Smooth muscle cell (in vitro differentiated cells): ENCODE measurements around the gene PTPRM. TPM values are rescaled to one million over a fixed set of nuclear protein-coding genes. Genes with fewer than 3 reads are reported as not detected.

ENCODE experiments used
- DNase-seq: peaks from one replicate; lab custom pipeline; 2025; ENCODE audit not compliant: unreplicated experiment; lab: John Stamatoyannopoulos, UW
- H2AFZ ChIP-seq: fragments of 200-600 bp; sonication (generic); 2 replicates; pipeline ENCODE4 v1.6.0; 2016; ENCODE audit warnings: antibody characterized with exemption, low read depth, mild to moderate bottlenecking
- H3F3A ChIP-seq: fragments of 200-600 bp; sonication (generic); 2 replicates; pipeline ENCODE4 v1.6.0; 2017; ENCODE audit warnings: antibody characterized with exemption, low read depth
- H3K27ac ChIP-seq: fragments of 200-600 bp; sonication (generic); 2 replicates; pipeline ENCODE4 v1.5.1; 2016; ENCODE audit warnings: low read depth, mild to moderate bottlenecking
- H3K27me3 ChIP-seq: fragments of 200-600 bp; sonication (generic); 2 replicates; pipeline ENCODE4 v1.6.1; 2016; ENCODE audit warnings: low read depth, mild to moderate bottlenecking
- H3K36me3 ChIP-seq: fragments of 200-600 bp; sonication (generic); 2 replicates; pipeline ENCODE4 v1.5.1; 2016; ENCODE audit warnings: low read depth
- H3K4me1 ChIP-seq: fragments of 200-600 bp; sonication (generic); 2 replicates; pipeline ENCODE4 v1.5.1; 2016; ENCODE audit warnings: low read depth
- H3K4me2 ChIP-seq: fragments of 200-600 bp; sonication (generic); 2 replicates; pipeline ENCODE4 v1.6.0; 2016; ENCODE audit warnings: mild to moderate bottlenecking
- H3K4me3 ChIP-seq: fragments of 200-600 bp; sonication (generic); 2 replicates; pipeline ENCODE4 v1.5.1; 2016; ENCODE audit warnings: mild to moderate bottlenecking
- H3K79me2 ChIP-seq: fragments of 200-600 bp; sonication (generic); 2 replicates; pipeline ENCODE4 v1.6.0; 2016; ENCODE audit warnings: low read depth, mild to moderate bottlenecking
- H3K9ac ChIP-seq: fragments of 200-600 bp; sonication (generic); 2 replicates; pipeline ENCODE4 v1.6.0; 2016; ENCODE audit warnings: low read depth
- H3K9me3 ChIP-seq: fragments of 200-600 bp; sonication (generic); replicated peaks from 2 replicates; pipeline ENCODE4 v1.5.1; 2016; ENCODE audit warnings: low read depth
- H4K20me1 ChIP-seq: fragments of 200-600 bp; sonication (generic); 2 replicates; pipeline ENCODE4 v1.6.0; 2016; ENCODE audit warnings: low read depth
- CTCF ChIP-seq: fragments of 200-600 bp; sonication (generic); IDR thresholded peaks from 2 replicates; pipeline ENCODE4 v1.5.1; 2017; ENCODE audit warnings: borderline replicate concordance, mild to moderate bottlenecking, antibody characterized with exemption; ENCODE audit not compliant: insufficient read depth, poor library complexity, severe bottlenecking
- WGBS: methylation state at CpG from one replicate; pipeline ENCODE4 v1.1.7; 2016; ENCODE audit warnings: low lambda C conversion rate; 5-methylcytosine and 5-hydroxymethylcytosine counted together
- polyA plus RNA-seq: library from polyadenylated mRNA; unstranded; fragments of >200 nt; fragmentation: Nextera tagmentation; extraction: Ambion mirVana; gene quantifications from 2 replicates; pipeline ENCODE4 v1.2.1, GENCODE V29; 2016
- total RNA-seq: library from RNA; depleted of rRNA; stranded (reverse); fragments of >200 nt; gene quantifications from 2 replicates; pipeline ENCODE4 v1.2.3, GENCODE V29; 2014

Gene PTPRM
- total and polyA plus RNA-seq, 2 experiments from 2014 or later: 57.5 to 115 TPM

- Histone ChIP-seq H3K4me1 (no peaks in the 10 kb centered on the region), H3K9me3 (no peaks in the 10 kb centered on the region), H4K20me1 (no peaks in the 10 kb centered on the region), H2AFZ (no peak overlapping the region), H3K9ac (no peak overlapping the region), H3K36me3 (no peaks in the 10 kb centered on the region), H3F3A (no peaks in the 10 kb centered on the region), H3K4me2 (no peak overlapping the region), H3K4me3 (no peak overlapping the region), H3K27ac (no peak overlapping the region), H3K27me3 (no peaks in the 10 kb centered on the region), H3K79me2 (no peaks in the 10 kb centered on the region)
- WGBS: 74% methylated on average over 3 of the region's 3 CpGs
- no peak for TF ChIP-seq CTCF
- DNase-seq: no peak
Observed at GRCh38 chr18:8229787-8230186, 662.7 kb downstream of the PTPRM start.

GRCh38 chr18:8231316-8231715 lies 664.2 kb downstream of the PTPRM start:
- H3F3A ChIP-seq: no peaks in the 10 kb centered on the region
- no peaks in the 10 kb centered on the region for H3K36me3 ChIP-seq
- H3K27me3 ChIP-seq: no peaks in the 10 kb centered on the region
- H3K79me2 ChIP-seq: no peaks in the 10 kb centered on the region
- H2AFZ ChIP-seq: no peak overlapping the region
- H3K4me2 ChIP-seq: no peak overlapping the region
- no peaks in the 10 kb centered on the region for H3K4me1 ChIP-seq
- no peak for DNase-seq
- no peaks in the 10 kb centered on the region for H3K9me3 ChIP-seq
- no peak overlapping the region for H3K27ac ChIP-seq
- no peaks in the 10 kb centered on the region for H4K20me1 ChIP-seq
- no peak overlapping the region for H3K9ac ChIP-seq
- H3K4me3 ChIP-seq: no peak overlapping the region
- WGBS: 89% methylated on average over 5 of the region's 5 CpGs
- TF ChIP-seq CTCF: no peak

GRCh38 chr18:8232791-8233190 lies 665.7 kb downstream of the PTPRM start:
- H3K36me3 ChIP-seq: no peaks in the 10 kb centered on the region
- H3K4me1 ChIP-seq: no peaks in the 10 kb centered on the region
- 25% methylated on average over 4 of the region's 4 CpGs for WGBS
- H3K4me3 ChIP-seq: no peak overlapping the region
- no peak for TF ChIP-seq CTCF
- H3F3A ChIP-seq: no peaks in the 10 kb centered on the region
- no peak overlapping the region for H3K9ac ChIP-seq
- no peak overlapping the region for H3K27ac ChIP-seq
- no peaks in the 10 kb centered on the region for H3K79me2 ChIP-seq
- H3K27me3 ChIP-seq: no peaks in the 10 kb centered on the region
- H4K20me1 ChIP-seq: no peaks in the 10 kb centered on the region
- no peak overlapping the region for H2AFZ ChIP-seq
- no peak overlapping the region for H3K4me2 ChIP-seq
- H3K9me3 ChIP-seq: no peaks in the 10 kb centered on the region
- no peak for DNase-seq

- Histone ChIP-seq H4K20me1 (no peaks in the 10 kb centered on the region), H3F3A (no peaks in the 10 kb centered on the region), H3K4me3 (no peak overlapping the region), H3K4me1 (no peaks in the 10 kb centered on the region), H3K9me3 (no peaks in the 10 kb centered on the region), H3K79me2 (no peaks in the 10 kb centered on the region), H3K27me3 (no peaks in the 10 kb centered on the region), H3K27ac (no peak overlapping the region), H3K36me3 (no peaks in the 10 kb centered on the region), H2AFZ (no peak overlapping the region), H3K4me2 (no peak overlapping the region), H3K9ac (no peak overlapping the region)
- WGBS: 95% methylated on average over 3 of the region's 3 CpGs
- TF ChIP-seq CTCF: no peak
- DNase-seq: no peak
Observed at GRCh38 chr18:8235894-8236293, 668.8 kb downstream of the PTPRM start.
